ENCODE data around the gene PPM1F.

GRCh38 chr22:21963790-21964211 lies 11.2 kb upstream of the PPM1F start:
- TF ChIP-seq, protein P1, sequence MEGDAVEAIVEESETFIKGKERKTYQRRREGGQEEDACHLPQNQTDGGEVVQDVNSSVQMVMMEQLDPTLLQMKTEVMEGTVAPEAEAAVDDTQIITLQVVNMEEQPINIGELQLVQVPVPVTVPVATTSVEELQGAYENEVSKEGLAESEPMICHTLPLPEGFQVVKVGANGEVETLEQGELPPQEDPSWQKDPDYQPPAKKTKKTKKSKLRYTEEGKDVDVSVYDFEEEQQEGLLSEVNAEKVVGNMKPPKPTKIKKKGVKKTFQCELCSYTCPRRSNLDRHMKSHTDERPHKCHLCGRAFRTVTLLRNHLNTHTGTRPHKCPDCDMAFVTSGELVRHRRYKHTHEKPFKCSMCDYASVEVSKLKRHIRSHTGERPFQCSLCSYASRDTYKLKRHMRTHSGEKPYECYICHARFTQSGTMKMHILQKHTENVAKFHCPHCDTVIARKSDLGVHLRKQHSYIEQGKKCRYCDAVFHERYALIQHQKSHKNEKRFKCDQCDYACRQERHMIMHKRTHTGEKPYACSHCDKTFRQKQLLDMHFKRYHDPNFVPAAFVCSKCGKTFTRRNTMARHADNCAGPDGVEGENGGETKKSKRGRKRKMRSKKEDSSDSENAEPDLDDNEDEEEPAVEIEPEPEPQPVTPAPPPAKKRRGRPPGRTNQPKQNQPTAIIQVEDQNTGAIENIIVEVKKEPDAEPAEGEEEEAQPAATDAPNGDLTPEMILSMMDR (optimal IDR thresholded peaks at IDR 0.05 in 1 of 3, IDR thresholded peaks at IDR 0.05 in 1 of 3, conservative IDR thresholded peaks at IDR 0.05 in 1 of 3; ENCODE audit: extremely low read depth in 1 of 3, insufficient read depth in 2 of 3, low read length in 3 of 3), result no peak
- TF ChIP-seq EZH2 (IDR thresholded peaks at IDR 0.05; ENCODE audit: low read length), result no peak

Measured in keratinocyte (primary cell).